HG02885 (cell line): ENCODE measurements around the gene METAP1D.
A peak's percentile ranks its signal among the peaks of the same experiment; 100 is the strongest.

ENCODE experiments used
- ATAC-seq: cut with Tn5 transposase; IDR thresholded peaks from one replicate; pipeline ENCODE4 v1.9.1; 2021; ENCODE audit warnings: mild to moderate bottlenecking; ENCODE audit not compliant: unreplicated experiment, poor library complexity

The METAP1D gene

DNA sequence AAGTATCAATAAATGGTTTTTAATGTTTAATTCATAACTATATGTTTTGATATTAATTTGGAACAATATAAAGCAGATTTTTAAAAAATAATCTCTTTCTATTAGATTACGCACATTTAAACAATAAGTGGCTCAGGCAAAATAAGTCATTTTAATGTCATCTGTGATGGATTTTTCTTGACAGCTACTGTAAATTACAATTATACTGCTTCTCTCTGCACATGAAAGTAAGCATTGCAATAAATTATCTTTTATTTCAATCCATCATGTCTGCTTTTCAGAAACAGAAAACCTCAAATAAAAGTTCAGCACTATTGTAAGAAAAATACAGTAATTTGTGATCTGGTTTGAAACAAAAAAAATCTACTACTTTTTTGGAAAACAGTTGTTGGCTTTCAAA is 74.5 kb downstream of the METAP1D start:
- no peak for ATAC-seq

DNA sequence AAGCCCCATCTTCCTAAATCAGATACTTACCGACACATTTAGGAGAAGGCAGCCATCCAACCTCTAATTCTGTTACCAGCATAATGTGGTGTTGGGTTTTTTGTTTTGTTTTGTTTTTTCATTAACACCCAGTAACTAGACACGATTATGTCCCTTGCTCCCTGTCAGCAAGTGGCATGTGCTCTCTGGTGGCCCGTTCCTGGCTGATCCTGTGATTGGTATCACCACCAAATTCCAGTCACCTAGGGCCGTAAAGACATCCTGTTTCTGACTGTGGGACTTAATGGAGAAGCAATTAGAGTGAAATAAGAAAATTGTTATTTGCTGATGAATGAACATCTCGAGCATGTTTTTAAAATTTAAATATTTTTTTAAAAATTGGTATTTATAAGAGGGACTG is 79.7 kb downstream of the METAP1D start:
- ATAC-seq, result no peak

DNA sequence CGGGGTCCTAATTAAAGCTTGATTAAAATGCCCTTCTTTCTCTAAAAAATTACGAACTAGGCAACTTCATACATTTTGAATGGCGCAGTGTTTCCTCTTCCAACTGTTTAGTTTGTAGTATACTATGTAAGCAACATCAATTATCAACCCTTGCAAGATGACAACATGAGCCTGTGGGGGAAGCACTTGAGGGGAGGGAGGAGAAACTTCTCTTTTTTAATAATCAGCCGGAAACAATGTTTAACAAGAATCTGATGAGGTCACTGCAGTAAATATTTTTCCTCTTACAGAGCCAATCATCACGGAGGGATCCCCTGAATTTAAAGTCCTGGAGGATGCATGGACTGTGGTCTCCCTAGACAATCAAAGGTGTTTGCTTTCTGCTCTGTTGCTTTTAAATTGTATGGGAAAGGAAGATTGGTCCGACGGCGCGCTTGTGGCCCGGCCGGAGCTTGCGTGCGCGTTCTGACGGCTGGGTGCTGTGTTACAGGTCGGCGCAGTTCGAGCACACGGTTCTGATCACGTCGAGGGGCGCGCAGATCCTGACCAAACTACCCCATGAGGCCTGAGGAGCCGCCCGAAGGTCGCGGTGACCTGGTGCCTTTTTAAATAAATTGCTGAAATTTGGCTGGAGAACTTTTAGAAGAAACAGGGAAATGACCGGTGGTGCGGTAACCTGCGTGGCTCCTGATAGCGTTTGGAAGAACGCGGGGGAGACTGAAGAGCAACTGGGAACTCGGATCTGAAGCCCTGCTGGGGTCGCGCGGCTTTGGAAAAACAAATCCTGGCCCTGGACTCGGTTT is 80.3 kb downstream of the METAP1D start:
- no peak for ATAC-seq

DNA sequence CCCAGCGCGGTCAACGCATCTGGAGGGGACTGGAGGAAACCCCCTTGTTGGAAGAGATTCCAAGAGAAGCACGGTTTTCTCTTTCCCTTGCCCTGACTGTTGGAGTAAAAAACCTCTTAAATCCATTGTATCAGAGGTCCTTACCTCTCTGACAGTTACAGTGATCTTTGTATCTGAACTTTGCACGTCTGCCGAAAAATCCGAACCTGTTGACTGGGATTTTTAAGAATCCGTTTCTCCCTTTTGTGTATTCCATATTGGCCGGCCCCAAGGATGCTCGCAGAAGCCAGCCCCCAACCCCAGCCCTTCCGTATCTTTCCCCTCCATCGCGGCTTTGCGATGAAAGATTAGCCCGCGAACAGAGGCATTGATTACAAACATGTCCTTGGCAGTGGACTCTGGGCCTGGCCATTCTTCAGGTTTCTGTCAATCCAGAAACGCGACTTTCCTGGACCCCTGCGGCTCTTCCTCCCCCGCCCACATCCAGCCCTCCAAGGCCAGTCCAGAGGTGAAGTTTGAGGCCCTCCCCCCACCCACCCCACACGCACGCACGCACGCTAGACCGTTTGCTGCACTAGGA is 81.0 kb downstream of the METAP1D start:
- ATAC-seq, result no peak

DNA sequence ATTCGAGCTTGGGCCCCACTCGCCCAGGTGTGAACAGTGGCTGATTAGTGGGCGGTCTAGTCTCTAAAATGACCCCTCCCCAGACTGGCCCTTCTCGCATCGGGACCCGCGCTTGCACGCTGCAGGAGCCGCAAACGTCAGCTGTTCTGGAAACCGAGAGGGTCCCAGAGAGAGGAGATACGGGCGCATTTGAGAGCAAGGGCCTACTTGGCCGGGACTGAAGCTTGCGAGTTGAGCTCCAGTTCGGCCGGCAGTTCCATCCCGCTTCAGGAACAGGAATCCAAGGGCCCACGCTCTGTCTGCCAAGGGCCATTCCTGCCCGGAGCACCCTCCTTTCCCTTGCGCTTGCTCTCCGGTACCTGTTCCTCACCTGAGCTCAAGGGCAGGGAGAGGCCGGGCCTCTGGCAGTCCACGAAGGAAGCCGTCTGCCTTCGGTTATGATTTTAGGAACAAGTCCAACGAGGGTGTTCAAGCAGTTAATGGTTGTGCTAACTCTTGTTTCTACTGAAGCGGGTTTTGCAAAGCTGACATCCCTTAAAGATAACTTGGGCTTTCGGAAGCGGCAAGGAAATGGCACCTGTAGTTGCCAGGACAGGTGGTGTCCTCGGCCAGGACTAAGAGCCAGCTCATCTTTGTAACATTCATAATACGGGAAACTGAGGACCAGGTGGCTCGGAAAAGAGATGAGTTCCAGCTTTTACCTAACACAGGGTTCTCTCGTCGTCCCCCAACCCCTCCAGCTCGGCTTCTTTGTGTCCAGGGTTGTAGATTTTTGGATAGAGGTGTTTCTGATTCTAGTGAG is 81.7 kb downstream of the METAP1D start:
- no peak for ATAC-seq

DNA sequence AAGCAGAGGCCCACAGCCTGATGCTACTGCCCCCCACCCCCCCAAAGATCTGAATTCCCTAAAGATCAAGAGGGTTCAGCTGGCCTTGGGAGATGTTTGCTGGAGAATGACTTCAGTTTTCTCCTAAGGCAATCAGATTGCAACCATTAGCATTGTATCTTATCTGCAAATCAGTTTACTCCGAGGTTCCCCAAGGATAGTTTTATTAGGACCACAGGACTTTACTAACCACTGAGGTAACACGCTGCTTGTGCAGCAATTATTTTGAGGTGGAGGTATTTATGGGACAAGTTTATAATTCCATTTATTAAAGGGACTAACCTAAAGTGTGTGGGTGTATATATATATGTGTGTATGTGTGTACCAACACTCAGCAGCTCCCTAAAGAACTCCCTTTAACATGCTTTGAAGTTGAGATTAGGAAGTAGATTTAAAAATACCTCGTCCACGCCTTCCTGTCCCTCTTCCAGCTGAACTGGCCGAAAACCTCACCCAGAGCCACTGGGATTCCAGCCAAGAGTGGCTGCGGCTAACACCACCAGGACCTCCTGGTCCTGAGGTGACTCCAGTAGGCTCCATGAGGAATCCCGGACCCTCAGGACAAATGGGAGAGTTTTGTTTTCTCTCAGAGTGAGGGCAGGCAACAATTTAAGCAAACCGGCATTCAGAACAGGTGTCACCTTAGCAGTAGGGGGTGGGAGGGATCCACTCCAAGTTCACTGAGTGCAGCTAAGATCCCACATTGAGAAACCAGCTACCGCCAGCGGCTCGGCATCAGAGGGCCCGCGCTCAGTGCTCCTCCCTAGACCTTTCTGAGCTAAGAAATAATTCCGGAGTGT is 82.6 kb downstream of the METAP1D start:
- ATAC-seq, result no peak

DNA sequence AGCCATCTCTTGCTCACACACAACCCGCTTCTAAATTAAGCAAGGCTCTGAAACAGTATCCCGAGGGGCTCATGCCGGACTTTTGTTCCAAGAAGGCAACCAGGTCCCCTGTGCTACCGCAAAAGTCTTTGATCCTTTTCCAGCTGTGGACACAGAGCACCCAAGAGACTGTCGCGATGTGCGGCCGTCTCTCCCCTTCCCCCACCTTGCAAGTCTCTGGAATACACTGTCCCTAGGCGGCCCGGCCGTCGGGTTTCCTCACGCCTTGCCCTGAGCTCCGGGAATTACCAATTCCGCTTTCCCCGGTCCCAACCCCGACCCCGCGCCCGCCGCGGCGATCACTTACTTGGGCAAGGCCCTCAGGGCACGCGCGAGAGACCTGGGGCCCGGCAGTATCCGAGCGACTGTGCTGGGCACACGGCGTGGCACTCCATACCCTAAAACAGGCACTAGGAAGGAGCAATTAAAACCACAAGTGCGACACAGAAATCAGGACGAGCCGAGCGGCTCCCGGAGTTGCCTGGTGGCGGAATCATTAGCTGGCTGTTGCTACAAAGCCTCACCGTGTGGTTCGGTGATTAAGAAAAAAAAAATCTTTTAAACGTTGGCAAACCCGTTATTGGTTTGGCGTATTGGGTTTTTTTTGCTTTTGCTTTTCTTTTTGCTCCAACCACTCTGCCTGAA is 83.3 kb downstream of the METAP1D start:
- no peak for ATAC-seq

DNA sequence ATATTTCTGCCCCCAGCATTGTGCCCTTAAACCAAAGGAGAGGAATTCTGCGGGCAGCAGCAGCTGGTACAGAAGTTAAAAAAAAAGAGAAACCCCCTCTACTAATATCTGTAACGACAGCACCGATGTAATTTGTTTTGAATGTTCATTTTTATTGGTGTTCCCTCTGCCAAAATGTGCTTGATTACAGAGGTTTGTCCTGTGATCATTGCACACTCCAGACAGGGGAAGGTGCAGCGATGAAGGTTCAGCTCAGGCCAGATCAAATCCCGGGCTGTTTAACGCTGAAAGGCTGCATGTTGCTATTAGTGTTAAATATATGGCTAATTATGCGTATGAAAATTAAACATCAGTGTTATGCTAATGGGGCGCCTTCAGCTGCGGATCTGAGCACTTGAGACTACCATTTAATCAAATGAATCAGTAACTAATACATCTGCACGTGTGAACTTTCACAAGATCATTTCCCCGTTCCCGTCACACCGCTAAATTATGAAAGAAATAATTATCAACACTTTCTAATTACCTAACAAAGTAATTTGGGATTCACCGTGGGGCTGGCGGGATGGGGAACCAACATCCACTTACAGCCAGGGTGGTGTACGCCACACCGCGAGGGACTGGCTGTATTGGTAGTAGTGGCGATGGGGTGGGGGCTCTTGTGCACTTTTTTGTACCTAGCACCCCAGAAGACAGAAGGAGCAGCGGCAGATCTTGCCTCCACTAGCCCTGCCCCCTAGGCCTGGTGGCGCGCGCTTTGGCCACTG is 84.1 kb downstream of the METAP1D start:
- ATAC-seq, result no peak

DNA sequence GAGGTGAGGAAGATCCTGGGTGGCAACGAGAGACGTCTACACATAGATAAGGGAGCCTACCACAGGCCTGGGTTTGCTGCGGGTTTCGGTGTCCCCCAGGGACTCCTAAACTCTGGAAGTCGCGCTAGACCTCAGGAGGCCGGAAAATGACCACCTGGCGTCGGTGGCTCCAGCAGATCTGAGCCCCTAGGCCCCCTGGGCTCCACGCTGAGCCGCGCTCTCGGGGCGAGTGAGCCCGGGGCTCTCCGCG is 84.6 kb downstream of the METAP1D start:
- no peak for ATAC-seq

DNA sequence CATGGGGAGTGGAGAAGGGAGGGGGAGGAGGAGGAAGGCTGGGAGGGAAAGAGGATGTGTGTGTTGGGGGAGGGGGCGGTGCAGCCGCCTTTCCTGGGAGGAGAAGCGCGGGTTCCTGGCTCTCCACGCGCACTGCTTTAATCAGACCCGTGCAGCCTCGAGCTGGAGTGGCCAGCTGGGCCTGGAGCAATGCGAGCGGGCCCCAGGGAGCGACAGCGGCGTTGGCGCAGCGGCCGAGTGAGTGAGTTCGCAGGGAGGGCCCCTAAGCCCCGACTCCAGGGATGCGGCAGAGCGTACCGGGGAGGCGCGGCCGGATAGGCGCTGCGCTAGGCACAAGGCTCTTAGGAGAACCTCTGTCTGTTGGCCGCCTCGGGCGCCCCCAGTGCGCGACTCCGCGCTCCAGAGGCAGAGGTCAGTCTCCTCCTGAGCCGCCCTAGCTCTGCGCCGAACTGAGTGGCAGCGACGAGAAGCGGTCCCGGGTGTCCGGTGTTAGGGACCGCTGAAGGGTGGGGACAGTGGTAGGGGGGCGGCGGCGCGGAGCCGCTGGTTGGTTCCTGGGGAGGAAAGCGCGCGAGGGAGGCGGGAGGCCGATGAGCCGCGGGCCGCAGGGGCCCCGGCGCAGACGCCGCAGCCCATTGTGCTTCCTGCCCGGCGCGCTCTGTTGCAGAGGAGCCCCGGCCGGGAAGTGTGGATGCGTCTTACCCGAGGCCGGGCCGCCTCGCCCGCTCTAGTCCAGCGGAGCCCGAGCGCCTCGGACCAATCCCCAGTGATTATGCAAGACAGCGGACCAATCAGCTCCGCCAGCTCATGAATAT is 85.1 kb downstream of the METAP1D start:
- peak; percentile 96 for ATAC-seq

DNA sequence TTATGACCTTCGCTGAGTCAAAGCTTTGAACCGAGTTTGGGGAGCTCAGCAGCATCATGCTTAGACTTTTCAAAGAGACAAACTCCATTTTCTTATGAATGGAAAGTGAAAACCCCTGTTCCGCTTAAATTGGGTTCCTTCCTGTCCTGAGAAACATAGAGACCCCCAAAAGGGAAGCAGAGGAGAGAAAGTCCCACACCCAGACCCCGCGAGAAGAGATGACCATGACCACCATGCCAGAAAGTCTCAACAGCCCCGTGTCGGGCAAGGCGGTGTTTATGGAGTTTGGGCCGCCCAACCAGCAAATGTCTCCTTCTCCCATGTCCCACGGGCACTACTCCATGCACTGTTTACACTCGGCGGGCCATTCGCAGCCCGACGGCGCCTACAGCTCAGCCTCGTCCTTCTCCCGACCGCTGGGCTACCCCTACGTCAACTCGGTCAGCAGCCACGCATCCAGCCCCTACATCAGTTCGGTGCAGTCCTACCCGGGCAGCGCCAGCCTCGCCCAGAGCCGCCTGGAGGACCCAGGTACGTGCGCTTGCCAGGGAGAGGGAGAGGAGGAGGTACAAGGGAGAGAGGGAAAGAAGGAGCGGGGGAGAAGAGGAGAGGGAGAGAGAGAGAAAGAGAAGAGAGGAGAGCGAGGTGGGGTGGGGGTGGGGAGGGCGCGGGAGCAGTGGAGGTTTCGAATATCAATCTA is 85.9 kb downstream of the METAP1D start, which contains the start of gene DLX1:
DLX1 (plus strand) TSS at position 48 of the 700 bp plus-strand sequence; CDS start at position 219, 171 bp downstream.
- peak; percentile 4 for ATAC-seq

DNA sequence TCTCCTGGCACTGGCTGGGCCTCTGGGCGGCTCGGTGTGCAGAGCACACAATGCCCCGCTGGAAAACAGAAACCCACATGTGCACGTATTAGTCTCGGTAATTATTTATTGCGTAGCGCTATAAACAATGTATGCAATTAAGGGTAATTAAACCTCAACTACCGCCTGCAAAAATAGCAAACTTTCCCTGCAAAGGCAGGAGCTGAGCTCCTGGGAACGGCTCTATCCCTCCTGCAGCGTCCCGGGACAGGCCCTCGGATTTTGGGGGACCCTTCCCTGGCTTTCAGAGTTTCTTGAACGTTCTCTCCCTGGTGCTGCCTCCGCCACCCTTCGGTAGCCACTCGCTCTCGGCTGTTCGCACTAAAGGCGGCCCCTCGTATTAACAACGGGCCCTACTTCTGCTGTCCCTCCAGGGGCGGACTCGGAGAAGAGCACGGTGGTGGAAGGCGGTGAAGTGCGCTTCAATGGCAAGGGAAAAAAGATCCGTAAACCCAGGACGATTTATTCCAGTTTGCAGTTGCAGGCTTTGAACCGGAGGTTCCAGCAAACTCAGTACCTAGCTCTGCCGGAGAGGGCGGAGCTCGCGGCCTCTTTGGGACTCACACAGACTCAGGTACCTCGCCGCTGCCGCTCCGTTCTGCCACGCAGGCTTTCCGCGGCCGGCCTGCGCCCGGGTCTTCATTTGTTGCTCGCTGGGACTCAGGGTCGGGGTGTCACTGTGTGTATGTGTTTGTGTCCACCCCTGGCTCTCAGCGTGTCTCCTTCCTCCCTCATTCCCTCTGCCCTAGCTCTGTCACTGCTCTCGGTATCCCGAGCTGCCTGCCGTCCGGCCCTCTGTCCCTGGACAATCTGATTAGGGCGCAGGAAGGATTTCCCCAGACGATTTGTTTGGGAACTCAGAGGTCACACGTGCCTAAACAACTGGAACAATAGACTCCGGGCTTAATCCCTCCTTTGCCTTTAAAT is 86.8 kb downstream of the METAP1D start:
- ATAC-seq, result no peak

DNA sequence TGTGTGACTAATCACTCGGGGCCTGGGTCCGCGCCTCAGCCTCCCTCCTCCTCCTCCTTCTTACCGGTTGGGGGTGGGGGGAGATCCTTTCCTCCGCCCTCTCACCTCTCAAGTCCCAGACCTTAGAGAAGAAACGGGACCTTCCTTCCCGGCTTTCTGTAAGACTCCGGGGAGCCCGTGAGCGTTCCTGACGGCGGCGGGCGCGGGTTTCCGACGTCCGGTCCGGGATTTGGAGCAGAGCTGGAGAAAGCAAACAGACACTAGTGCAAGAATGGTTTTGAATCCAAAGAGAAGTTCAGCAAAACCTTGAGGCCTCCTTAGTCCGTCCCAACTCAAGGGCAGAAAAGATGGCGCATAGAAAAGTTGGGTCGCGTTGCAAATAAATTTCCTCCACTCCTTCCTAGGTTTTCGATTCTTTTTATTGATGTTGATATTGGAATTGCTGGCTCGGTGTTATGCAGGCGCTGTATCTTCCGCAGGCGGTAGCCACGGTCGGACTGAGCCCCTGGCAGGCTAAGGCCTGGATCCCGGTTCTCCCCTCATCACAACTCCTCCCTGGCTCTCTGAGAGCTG is 87.5 kb downstream of the METAP1D start:
- no peak for ATAC-seq

DNA sequence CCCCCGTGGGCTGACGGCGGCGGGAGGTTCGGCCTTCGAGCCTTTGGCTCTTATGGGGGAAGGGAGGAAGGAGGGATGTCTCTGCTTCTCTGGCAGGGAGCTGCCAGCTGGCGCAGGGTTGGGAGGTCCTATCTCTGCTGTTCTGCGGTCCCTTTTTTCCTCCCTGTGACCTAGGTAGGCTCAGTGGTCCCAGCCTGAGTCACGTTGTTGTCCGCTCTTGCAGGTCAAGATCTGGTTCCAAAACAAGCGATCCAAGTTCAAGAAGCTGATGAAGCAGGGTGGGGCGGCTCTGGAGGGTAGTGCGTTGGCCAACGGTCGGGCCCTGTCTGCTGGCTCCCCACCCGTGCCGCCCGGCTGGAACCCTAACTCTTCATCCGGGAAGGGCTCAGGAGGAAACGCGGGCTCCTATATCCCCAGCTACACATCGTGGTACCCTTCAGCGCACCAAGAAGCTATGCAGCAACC is 88.1 kb downstream of the METAP1D start:
- no peak for ATAC-seq

DNA sequence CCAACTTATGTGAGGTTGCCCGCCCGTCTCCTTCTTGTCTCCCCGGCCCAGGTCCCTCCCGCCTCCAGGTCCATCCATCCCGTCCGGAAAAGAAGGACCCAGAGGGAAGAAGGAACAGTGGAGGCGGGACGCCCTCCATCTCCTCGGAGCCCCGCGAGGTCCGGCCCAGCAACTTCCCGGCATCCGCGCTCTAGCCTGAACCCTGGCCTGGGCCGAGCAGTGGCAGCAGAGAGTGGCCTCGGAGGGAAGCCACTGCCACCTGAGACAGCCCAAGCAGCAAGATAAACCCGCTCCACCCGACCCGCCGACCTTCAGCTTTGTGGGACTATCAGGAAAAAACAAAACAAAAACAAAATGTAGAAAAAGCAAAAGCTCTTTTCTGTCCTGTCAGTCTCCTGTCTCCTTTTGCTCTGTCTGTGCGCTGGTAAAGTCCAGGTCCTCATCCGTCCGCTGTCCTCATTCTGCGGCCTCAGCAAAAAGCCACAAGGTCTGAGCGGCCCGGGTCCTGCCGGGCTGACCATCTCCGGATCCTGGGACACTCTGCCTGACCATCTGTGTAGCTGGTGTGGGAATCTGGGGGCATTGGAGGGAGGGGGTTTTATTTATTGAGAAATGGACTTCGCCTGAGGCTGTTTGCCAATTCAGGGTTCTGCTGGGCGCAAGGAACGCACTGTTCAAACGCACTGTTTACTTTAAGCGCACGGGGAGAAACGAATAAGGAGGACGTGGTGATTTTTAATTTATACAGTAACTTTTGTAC is 88.7 kb downstream of the METAP1D start:
- no peak for ATAC-seq
